WI38 (cell line): ENCODE measurements around the gene LCT.

Experiments used
- H3K4me3 ChIP-seq: 2 replicates; pipeline ENCODE4 v1.5.1; 2011; ENCODE audit warnings: low read depth, mild to moderate bottlenecking, control low read depth, low read length
- CTCF ChIP-seq: IDR thresholded peaks from 2 replicates; pipeline ENCODE4 v1.5.1; 2012; ENCODE audit warnings: low read depth, mild to moderate bottlenecking, control low read depth, low read length

Gene LCT

GRCh38 chr2:135832891-135833290 is 4.1 kb downstream of the LCT start:
- H3K4me3 ChIP-seq, result no peak overlapping the region
- no peak for TF ChIP-seq CTCF

- no peak overlapping the region for H3K4me3 ChIP-seq
- TF ChIP-seq CTCF, result no peak
Measured at GRCh38 chr2:135831180-135831812, 5.7 kb downstream of the LCT start.

- H3K4me3 ChIP-seq, result no peak overlapping the region
- TF ChIP-seq CTCF, result no peak
Measured at GRCh38 chr2:135829378-135830135, 7.4 kb downstream of the LCT start.

GRCh38 chr2:135826544-135826943 is 10.4 kb downstream of the LCT start:
- no peak overlapping the region for H3K4me3 ChIP-seq

GRCh38 chr2:135825550-135826176 is 11.3 kb downstream of the LCT start:
- TF ChIP-seq CTCF, result no peak
- H3K4me3 ChIP-seq, result no peak overlapping the region

More at GRCh38 chr2:135826544-135826943, 10.4 kb downstream of the LCT start:
- TF ChIP-seq CTCF, result no peak

- no peak for TF ChIP-seq CTCF
- H3K4me3 ChIP-seq, result no peak overlapping the region
Measured at GRCh38 chr2:135825131-135825530, 11.9 kb downstream of the LCT start.

- no peak overlapping the region for H3K4me3 ChIP-seq
- no peak for TF ChIP-seq CTCF
Measured at GRCh38 chr2:135822855-135823254, 14.1 kb downstream of the LCT start.
